K562 (cell line): ENCODE data around the gene TMPRSS5. TPM values are rescaled to one million over a fixed set of nuclear protein-coding genes. Genes with fewer than 3 reads are reported as not detected.
A peak's percentile ranks its signal among the peaks of the same experiment; 100 is the strongest.

ENCODE experiments used
- ETV5 ChIP-seq: sonication (generic); formaldehyde crosslinking; IDR thresholded peaks from 2 replicates; pipeline ENCODE4 v1.4.0; 2020; ENCODE audit warnings: low read depth, mild to moderate bottlenecking, missing genetic modification reagents
- HEY1 ChIP-seq: fragments of 250-450 bp; sonication (Bioruptor Pico); IDR thresholded peaks from 2 replicates; pipeline ENCODE4 v1.5.0; 2020; ENCODE audit warnings: mild to moderate bottlenecking, moderate library complexity, borderline replicate concordance
- PHF21A ChIP-seq: fragments of 450-650 bp; IDR thresholded peaks from 2 replicates; pipeline ENCODE4 v1.6.1; 2017; ENCODE audit warnings: low read depth, borderline replicate concordance
- PTTG1 ChIP-seq: fragments of 450-650 bp; IDR thresholded peaks from 2 replicates; pipeline ENCODE4 v1.6.1; 2016; ENCODE audit warnings: low read depth, mild to moderate bottlenecking, missing genetic modification characterization, missing compliant biosample characterization
- RBM17 ChIP-seq: fragments of 200-400 bp; formaldehyde crosslinking; IDR thresholded peaks from 2 replicates; pipeline ENCODE4 v1.6.1; 2017; ENCODE audit warnings: low read depth, mild to moderate bottlenecking, low read length, borderline replicate concordance
- ZFP36 ChIP-seq: fragments of 150-350 bp; IDR thresholded peaks from 2 replicates; pipeline ENCODE4 v1.6.1; 2018; ENCODE audit warnings: low read length, low read depth; ENCODE audit not compliant: partially characterized antibody
- ZNF133 ChIP-seq: fragments of 250-450 bp; sonication (Bioruptor Pico); IDR thresholded peaks from 2 replicates; pipeline ENCODE4 v1.4.0; 2020; ENCODE audit warnings: mild to moderate bottlenecking
- polyA plus RNA-seq, 8 experiments: library from polyadenylated mRNA; depleted of rRNA in 4 of 8; stranded (reverse) in 5 of 8; unstranded in 3 of 8; fragments of >200 nt; fragmentation: Nextera tagmentation in 2 of 8; fragmentation: Illumina TruSeq in 1 of 8; extraction: Ambion mirVana in 2 of 8; extraction: Trizol in 1 of 8; gene quantifications; 2 replicates each; pipeline versions ENCODE4 v1.2.1 to v1.2.3, GENCODE V29; 2011 to 2014; ENCODE audit warnings: inconsistent platforms in 1 of 8, missing spikeins in 1 of 8
- total RNA-seq, 7 experiments: library from RNA; depleted of rRNA in 6 of 7; stranded (reverse); fragments of >200 nt in 6 of 7; fragmentation: Illumina TruSeq in 2 of 7; extraction: Trizol in 2 of 7; gene quantifications; 2 replicates each; pipeline versions ENCODE4 v1.2.1 to v1.2.3, GENCODE V29; 2011 to 2021; ENCODE audit warnings: low replicate concordance in 1 of 7
- TF ChIP-seq, protein P1 (sequence below): sonication (generic); formaldehyde crosslinking; IDR thresholded peaks from 2 replicates; pipeline ENCODE4 v1.8.1; 2023; ENCODE audit warnings: mild to moderate bottlenecking, missing genetic modification reagents
- TF ChIP-seq, protein P2 (sequence below): sonication (generic); formaldehyde crosslinking; IDR thresholded peaks from 2 replicates; pipeline ENCODE4 v1.8.1; 2023; ENCODE audit warnings: mild to moderate bottlenecking, missing genetic modification reagents
- TF ChIP-seq, protein P3 (sequence below), 3 experiments: fragments of 200-800 bp in 1 of 3; sonication (Bioruptor generic) in 1 of 3; sonication (generic) in 1 of 3; formaldehyde crosslinking in 1 of 3; IDR thresholded peaks; 2 replicates each; pipeline versions ENCODE4 v1.6.1 to v1.8.0; 2016 to 2022; ENCODE audit warnings: mild to moderate bottlenecking in 2 of 3, missing compliant biosample characterization in 2 of 3, missing genetic modification characterization in 2 of 3, missing genetic modification reagents in 1 of 3
- TF ChIP-seq, protein P4 (sequence below): fragments of 250-450 bp; sonication (Bioruptor Pico); IDR thresholded peaks from 2 replicates; pipeline ENCODE4 v1.4.0; 2020

The TMPRSS5 gene
- total and polyA plus RNA-seq, 9 of the 15 experiments (the other 6 are each of a cell fraction or from before 2014, with no cell fraction given), result 0.07 to 0.49 (median 0.17) TPM; not detected in 1

DNA sequence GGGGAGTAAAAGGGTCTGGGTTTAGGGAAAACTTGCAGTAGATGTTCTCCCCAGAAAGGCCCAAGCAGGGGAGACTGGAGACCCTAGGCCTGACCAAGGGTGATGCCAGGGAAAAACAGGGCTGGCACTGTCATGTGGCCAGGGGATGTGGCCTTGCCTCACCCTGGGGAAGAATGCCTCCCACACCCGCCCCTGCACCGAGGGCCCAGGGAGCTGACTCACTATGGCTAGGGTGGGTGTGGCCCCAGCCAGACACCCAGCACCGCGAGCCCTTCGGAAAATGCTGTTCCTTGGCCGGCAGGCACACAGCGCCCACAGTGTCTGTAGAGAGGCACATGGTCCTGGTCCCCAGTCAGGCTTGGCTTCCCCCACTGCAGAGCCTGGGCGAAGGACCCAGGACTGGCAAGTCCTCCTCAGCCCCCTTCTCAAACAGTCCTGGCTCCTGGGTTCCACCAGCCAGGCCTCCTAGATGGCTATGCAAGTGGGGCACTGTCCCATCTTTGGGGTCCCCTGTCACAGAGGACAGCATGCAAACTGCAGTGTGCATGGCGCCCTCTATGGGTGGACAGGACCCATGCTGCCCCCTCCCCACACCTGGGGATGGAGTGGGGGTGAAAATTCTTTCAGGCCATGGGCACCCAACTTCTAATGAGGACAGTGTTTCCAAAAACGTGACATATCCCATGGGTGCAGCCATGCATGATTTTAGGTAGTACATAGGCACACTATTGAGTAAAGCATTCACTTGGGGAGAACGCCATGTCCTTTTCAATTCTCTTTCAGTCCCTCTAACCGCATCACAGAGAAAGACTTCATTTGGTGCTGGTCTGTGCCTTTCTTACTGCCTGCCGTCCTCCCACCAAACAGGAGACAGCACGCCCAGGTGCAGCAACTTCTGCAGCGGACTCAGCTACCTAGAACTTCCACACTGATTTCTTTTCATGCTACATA is 15.2 kb downstream of the TMPRSS5 start (continued):
- TF ChIP-seq, protein P1, sequence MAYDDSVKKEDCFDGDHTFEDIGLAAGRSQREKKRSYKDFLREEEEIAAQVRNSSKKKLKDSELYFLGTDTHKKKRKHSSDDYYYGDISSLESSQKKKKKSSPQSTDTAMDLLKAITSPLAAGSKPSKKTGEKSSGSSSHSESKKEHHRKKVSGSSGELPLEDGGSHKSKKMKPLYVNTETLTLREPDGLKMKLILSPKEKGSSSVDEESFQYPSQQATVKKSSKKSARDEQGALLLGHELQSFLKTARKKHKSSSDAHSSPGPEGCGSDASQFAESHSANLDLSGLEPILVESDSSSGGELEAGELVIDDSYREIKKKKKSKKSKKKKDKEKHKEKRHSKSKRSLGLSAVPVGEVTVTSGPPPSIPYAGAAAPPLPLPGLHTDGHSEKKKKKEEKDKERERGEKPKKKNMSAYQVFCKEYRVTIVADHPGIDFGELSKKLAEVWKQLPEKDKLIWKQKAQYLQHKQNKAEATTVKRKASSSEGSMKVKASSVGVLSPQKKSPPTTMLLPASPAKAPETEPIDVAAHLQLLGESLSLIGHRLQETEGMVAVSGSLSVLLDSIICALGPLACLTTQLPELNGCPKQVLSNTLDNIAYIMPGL (CRISPR knock-in tag), result no peak; the same call in 1 of the 2 replicates
- 0 out of 2 replicates have a peak, but pooled peaks have one; percentile 17 for TF ChIP-seq ZNF133 (CRISPR knock-in tag)
- TF ChIP-seq PHF21A, result no peak
- no peak for TF ChIP-seq PTTG1 (tag)
- TF ChIP-seq ZFP36, result no peak
- no peak for TF ChIP-seq RBM17
- no peak for TF ChIP-seq HEY1
- TF ChIP-seq ETV5 (CRISPR knock-in tag), result no peak
- TF ChIP-seq, protein P2, sequence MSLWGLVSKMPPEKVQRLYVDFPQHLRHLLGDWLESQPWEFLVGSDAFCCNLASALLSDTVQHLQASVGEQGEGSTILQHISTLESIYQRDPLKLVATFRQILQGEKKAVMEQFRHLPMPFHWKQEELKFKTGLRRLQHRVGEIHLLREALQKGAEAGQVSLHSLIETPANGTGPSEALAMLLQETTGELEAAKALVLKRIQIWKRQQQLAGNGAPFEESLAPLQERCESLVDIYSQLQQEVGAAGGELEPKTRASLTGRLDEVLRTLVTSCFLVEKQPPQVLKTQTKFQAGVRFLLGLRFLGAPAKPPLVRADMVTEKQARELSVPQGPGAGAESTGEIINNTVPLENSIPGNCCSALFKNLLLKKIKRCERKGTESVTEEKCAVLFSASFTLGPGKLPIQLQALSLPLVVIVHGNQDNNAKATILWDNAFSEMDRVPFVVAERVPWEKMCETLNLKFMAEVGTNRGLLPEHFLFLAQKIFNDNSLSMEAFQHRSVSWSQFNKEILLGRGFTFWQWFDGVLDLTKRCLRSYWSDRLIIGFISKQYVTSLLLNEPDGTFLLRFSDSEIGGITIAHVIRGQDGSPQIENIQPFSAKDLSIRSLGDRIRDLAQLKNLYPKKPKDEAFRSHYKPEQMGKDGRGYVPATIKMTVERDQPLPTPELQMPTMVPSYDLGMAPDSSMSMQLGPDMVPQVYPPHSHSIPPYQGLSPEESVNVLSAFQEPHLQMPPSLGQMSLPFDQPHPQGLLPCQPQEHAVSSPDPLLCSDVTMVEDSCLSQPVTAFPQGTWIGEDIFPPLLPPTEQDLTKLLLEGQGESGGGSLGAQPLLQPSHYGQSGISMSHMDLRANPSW (CRISPR knock-in tag), result no peak
- TF ChIP-seq, protein P3, sequence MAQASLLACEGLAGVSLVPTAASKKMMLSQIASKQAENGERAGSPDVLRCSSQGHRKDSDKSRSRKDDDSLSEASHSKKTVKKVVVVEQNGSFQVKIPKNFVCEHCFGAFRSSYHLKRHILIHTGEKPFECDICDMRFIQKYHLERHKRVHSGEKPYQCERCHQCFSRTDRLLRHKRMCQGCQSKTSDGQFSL (CRISPR knock-in tag; IDR thresholded peaks at IDR 0.05), result peak; percentile 92
- TF ChIP-seq, protein P3 (tag; IDR thresholded peaks at IDR 0.05), result peak in 1 of 2 experiments; percentile 68; a peak in 2 of 4 replicates
- TF ChIP-seq, protein P4, sequence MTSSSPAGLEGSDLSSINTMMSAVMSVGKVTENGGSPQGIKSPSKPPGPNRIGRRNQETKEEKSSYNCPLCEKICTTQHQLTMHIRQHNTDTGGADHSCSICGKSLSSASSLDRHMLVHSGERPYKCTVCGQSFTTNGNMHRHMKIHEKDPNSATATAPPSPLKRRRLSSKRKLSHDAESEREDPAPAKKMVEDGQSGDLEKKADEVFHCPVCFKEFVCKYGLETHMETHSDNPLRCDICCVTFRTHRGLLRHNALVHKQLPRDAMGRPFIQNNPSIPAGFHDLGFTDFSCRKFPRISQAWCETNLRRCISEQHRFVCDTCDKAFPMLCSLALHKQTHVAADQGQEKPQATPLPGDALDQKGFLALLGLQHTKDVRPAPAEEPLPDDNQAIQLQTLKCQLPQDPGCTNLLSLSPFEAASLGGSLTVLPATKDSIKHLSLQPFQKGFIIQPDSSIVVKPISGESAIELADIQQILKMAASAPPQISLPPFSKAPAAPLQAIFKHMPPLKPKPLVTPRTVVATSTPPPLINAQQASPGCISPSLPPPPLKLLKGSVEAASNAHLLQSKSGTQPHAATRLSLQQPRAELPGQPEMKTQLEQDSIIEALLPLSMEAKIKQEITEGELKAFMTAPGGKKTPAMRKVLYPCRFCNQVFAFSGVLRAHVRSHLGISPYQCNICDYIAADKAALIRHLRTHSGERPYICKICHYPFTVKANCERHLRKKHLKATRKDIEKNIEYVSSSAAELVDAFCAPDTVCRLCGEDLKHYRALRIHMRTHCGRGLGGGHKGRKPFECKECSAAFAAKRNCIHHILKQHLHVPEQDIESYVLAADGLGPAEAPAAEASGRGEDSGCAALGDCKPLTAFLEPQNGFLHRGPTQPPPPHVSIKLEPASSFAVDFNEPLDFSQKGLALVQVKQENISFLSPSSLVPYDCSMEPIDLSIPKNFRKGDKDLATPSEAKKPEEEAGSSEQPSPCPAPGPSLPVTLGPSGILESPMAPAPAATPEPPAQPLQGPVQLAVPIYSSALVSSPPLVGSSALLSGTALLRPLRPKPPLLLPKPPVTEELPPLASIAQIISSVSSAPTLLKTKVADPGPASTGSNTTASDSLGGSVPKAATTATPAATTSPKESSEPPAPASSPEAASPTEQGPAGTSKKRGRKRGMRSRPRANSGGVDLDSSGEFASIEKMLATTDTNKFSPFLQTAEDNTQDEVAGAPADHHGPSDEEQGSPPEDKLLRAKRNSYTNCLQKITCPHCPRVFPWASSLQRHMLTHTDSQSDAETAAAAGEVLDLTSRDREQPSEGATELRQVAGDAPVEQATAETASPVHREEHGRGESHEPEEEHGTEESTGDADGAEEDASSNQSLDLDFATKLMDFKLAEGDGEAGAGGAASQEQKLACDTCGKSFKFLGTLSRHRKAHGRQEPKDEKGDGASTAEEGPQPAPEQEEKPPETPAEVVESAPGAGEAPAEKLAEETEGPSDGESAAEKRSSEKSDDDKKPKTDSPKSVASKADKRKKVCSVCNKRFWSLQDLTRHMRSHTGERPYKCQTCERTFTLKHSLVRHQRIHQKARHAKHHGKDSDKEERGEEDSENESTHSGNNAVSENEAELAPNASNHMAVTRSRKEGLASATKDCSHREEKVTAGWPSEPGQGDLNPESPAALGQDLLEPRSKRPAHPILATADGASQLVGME (CRISPR knock-in tag), result 0 out of 2 replicates have a peak, but pooled peaks have one; percentile 51
